Stimulated activated effector memory CD8-positive, alpha-beta T cell treated with anti-CD3 and anti-CD28 coated beads, Interleukin-12 subunit alpha, Interleukin-12 subunit beta, amount 100 ng/mL, for 72 hours (primary cell): ENCODE results near the gene S100A14.
A peak's percentile ranks its signal among the peaks of the same experiment; 100 is the strongest.
"Not testable (repeated sequence)": the region's sequence is repeated elsewhere in the genome, so short reads cannot be mapped to it uniquely, and the experiment has no call there.

Source experiments
- ATAC-seq: fragments of 150-1000 bp; cut with Tn5 transposase; 2 replicates; pipeline ENCODE4 v1.10.0; 2021
- DNase-seq, 2 donors: peaks; one replicate each; pipeline ENCODE4 v3.0.0; 2021 to 2022; ENCODE audit warnings: low spot score in 2 of 2
- H3K27ac Mint-ChIP-seq: one replicate; pipeline ENCODE4 v1.8.0; 2022; ENCODE audit warnings: mild to moderate bottlenecking, mixed read lengths
- H3K36me3 Mint-ChIP-seq: one replicate; pipeline ENCODE4 v1.8.0; 2022; ENCODE audit warnings: mild to moderate bottlenecking, mixed read lengths
- H3K4me1 Mint-ChIP-seq: one replicate; pipeline ENCODE4 v1.8.0; 2022; ENCODE audit warnings: mixed read lengths
- H3K4me3 Mint-ChIP-seq: one replicate; pipeline ENCODE4 v1.8.0; 2022; ENCODE audit warnings: mild to moderate bottlenecking, mixed read lengths
- H3K9me3 Mint-ChIP-seq: one replicate; pipeline ENCODE4 v1.8.0; 2022; ENCODE audit warnings: mixed read lengths

The S100A14 gene

DNA sequence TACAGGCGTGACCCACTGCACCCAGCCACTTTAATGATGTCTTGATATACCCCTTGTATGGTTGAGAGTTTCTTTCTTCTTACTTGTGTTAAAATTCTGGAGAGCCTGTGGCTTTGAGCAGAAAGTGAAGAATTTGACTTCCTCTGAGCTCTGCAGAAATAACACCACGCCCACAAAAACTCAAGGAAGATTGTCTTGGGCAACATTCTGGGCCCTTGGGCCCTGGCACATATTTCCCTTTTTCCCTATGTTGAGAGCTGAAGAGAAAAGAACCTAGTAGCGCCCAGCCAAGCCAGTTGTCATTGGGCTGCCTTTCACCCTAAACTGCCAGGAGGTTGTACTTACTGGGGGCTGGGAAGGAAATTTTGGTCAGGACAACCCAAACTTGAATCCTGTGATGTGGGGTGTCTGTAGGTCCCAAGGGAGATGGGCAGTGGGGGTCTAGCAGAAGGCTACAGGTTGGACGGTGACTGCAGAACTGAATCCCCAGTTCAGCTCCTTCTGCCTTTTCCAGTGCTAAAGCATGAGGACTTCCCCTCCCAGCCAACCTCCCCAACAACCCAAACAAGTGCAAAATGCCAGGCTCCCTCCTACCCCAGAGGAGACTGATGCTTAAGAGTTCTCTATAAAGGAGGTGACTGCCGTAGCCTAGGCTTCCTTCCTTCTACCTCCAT is 30.7 kb upstream of the S100A14 start:
- H3K4me1 Mint-ChIP-seq = peaks cover 54% of the 10 kb centered on the region
- DNase-seq (no peak), ATAC-seq (no peak)
- no peaks in the 10 kb centered on the region for H3K9me3 Mint-ChIP-seq
- peaks cover 76% of the 10 kb centered on the region for H3K36me3 Mint-ChIP-seq
- H3K4me3 Mint-ChIP-seq = no peak overlapping the region
- peak overlapping the region; percentile 87 for H3K27ac Mint-ChIP-seq

- Mint-ChIP-seq H3K36me3 (peaks cover 92% of the 10 kb centered on the region), H3K4me3 (no peak overlapping the region), H3K4me1 (peaks cover 45% of the 10 kb centered on the region), H3K9me3 (no peaks in the 10 kb centered on the region), H3K27ac (peak overlapping the region; percentile 38)
- no peak for DNase-seq
- ATAC-seq = no peak
Measured at GRCh38 chr1:153643816-153644215, 27.7 kb upstream of the S100A14 start.

- H3K27ac Mint-ChIP-seq = peak overlapping the region; percentile 38
- no peaks in the 10 kb centered on the region for H3K9me3 Mint-ChIP-seq
- DNase-seq (no peak), ATAC-seq (no peak)
- H3K4me1 Mint-ChIP-seq = peaks cover 45% of the 10 kb centered on the region
- H3K4me3 Mint-ChIP-seq = no peak overlapping the region
- H3K36me3 Mint-ChIP-seq = peaks cover 94% of the 10 kb centered on the region
Measured at GRCh38 chr1:153643100-153643499, 27.0 kb upstream of the S100A14 start.

DNA sequence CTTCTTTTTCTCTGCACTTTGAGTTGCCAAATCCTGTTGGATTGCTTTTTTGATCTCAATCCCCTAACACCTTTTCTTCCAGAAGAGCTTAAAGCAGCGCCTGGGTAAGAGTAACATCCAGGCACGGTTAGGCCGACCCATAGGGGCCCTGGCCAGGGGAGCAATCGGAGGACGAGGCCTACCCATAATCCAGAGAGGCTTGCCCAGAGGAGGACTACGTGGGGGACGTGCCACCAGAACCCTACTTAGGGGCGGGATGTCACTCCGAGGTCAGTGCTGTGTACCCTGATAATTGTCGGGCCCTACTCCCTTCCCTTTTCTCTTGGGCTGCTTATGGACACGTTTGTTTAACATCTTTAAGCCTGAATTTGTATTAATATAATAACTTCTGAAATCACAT is 26.0 kb upstream of the S100A14 start:
- Mint-ChIP-seq H3K9me3 (no peaks in the 10 kb centered on the region), H3K4me1 (peaks cover 44% of the 10 kb centered on the region)

GRCh38 chr1:153640861-153641260 is 24.7 kb upstream of the S100A14 start:
- Mint-ChIP-seq H3K27ac (peak overlapping the region; percentile 38), H3K36me3 (peaks cover 100% of the 10 kb centered on the region), H3K9me3 (no peaks in the 10 kb centered on the region), H3K4me3 (no peak overlapping the region), H3K4me1 (peaks cover 41% of the 10 kb centered on the region)
- no peak for DNase-seq
- no peak for ATAC-seq

More for the DNA sequence above, 26.0 kb upstream of the S100A14 start:
- DNase-seq (no peak), ATAC-seq (no peak)
- Mint-ChIP-seq H3K4me3 (no peak overlapping the region), H3K27ac (peak overlapping the region; percentile 38), H3K36me3 (peaks cover 100% of the 10 kb centered on the region)

GRCh38 chr1:153640213-153640612 is 24.1 kb upstream of the S100A14 start:
- Mint-ChIP-seq H3K27ac (peak overlapping the region; percentile 32), H3K36me3 (peaks cover 100% of the 10 kb centered on the region), H3K4me1 (peaks cover 34% of the 10 kb centered on the region)
- H3K9me3 Mint-ChIP-seq, ATAC-seq, H3K4me3 Mint-ChIP-seq, DNase-seq: not testable (repeated sequence)

GRCh38 chr1:153639280-153639679 is 23.2 kb upstream of the S100A14 start:
- no peak for DNase-seq
- Mint-ChIP-seq H3K27ac (no peak overlapping the region), H3K4me3 (no peak overlapping the region), H3K36me3 (peaks cover 100% of the 10 kb centered on the region), H3K4me1 (peaks cover 34% of the 10 kb centered on the region), H3K9me3 (no peaks in the 10 kb centered on the region)
- no peak for ATAC-seq

DNA sequence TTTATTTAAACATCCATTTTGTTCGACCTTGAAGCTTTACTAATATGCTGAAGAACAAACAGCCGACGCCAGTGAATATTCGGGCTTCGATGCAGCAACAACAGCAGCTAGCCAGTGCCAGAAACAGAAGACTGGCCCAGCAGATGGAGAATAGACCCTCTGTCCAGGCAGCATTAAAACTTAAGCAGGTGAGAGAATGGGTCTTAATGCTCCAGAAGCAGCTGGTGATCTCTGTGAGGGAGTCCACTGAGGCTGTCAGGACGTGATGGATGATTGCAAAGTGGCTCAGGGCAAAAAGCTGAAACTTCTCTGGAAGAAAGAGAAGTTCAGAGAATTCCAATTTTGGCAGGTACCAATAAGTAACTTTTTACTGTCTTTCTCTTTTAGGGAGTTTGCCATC is 22.1 kb upstream of the S100A14 start:
- ATAC-seq = no peak
- DNase-seq = no peak
- no peak overlapping the region for H3K4me3 Mint-ChIP-seq
- H3K4me1 Mint-ChIP-seq = peaks cover 32% of the 10 kb centered on the region
- H3K27ac Mint-ChIP-seq = peak overlapping the region; percentile 51
- H3K9me3 Mint-ChIP-seq = no peaks in the 10 kb centered on the region
- peaks cover 97% of the 10 kb centered on the region for H3K36me3 Mint-ChIP-seq

DNA sequence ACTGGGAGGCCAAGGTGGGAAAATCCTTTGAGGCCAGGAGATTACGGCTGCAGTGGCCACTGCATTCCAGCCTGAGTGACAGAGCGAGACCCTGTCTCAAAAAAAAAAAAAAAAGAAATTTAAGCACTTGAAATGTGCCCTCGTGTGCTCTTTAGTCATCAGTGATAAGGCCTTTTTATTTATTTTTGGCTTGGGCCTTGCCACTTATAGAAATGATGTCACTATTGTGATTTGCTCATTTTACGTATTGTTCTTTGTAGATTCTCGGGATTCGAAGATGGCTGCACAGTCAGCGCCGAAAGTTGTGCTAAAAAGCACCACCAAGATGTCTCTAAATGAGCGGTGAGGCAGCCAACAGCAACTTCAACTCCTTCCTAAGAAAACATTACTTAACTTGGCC is 20.2 kb upstream of the S100A14 start:
- no peak for DNase-seq
- peak overlapping the region; percentile 97 for H3K4me3 Mint-ChIP-seq
- peaks cover 77% of the 10 kb centered on the region for H3K36me3 Mint-ChIP-seq
- ATAC-seq = no peak
- peaks cover 38% of the 10 kb centered on the region for H3K4me1 Mint-ChIP-seq
- H3K27ac Mint-ChIP-seq = peak overlapping the region; percentile 100
- no peaks in the 10 kb centered on the region for H3K9me3 Mint-ChIP-seq

GRCh38 chr1:153635872-153636271 is 19.7 kb upstream of the S100A14 start:
- Mint-ChIP-seq H3K9me3 (no peaks in the 10 kb centered on the region), H3K27ac (peak overlapping the region; percentile 100), H3K4me3 (peak overlapping the region; percentile 97), H3K36me3 (peaks cover 73% of the 10 kb centered on the region), H3K4me1 (peaks cover 38% of the 10 kb centered on the region)
- DNase-seq = no peak
- ATAC-seq = no peak

- Mint-ChIP-seq H3K4me3 (peak within 1 kb of the TSS; percentile 97), H3K36me3 (peaks cover 54% of the 10 kb centered on the region), H3K9me3 (no peaks in the 10 kb centered on the region), H3K4me1 (peaks cover 38% of the 10 kb centered on the region), H3K27ac (peak within 1 kb of the TSS; percentile 100)
- peak; percentile 93 for ATAC-seq
- DNase-seq = peak; percentile 99 to 100
Measured at GRCh38 chr1:153633754-153634665, 17.9 kb upstream of the S100A14 start, which contains the start of gene CHTOP. CHTOP (plus strand) TSS chr1:153634066; CDS start chr1:153636589, 2,523 bp downstream.

- H3K36me3 Mint-ChIP-seq = peaks cover 47% of the 10 kb centered on the region
- H3K27ac Mint-ChIP-seq = peak overlapping the region; percentile 100
- ATAC-seq (no peak), DNase-seq (no peak)
- H3K9me3 Mint-ChIP-seq = no peaks in the 10 kb centered on the region
- H3K4me3 Mint-ChIP-seq = peak overlapping the region; percentile 97
- H3K4me1 Mint-ChIP-seq = peaks cover 38% of the 10 kb centered on the region
Measured at GRCh38 chr1:153633161-153633753, 17.1 kb upstream of the S100A14 start.

GRCh38 chr1:153631047-153632022 is 15.2 kb upstream of the S100A14 start:
- DNase-seq = no peak
- ATAC-seq = no peak
- Mint-ChIP-seq H3K36me3 (peaks cover 28% of the 10 kb centered on the region), H3K4me3 (no peak overlapping the region), H3K27ac (peak overlapping the region; percentile 26), H3K4me1 (peaks cover 30% of the 10 kb centered on the region), H3K9me3 (no peaks in the 10 kb centered on the region)

GRCh38 chr1:153630384-153630783 is 14.3 kb upstream of the S100A14 start:
- H3K4me3 Mint-ChIP-seq = no peak overlapping the region
- peaks cover 18% of the 10 kb centered on the region for H3K36me3 Mint-ChIP-seq
- H3K27ac Mint-ChIP-seq = peak overlapping the region; percentile 26
- DNase-seq = no peak
- no peak for ATAC-seq
- H3K4me1 Mint-ChIP-seq = peaks cover 30% of the 10 kb centered on the region
- no peaks in the 10 kb centered on the region for H3K9me3 Mint-ChIP-seq
